Measurements from ENCODE around the gene ITFG2.
"Not testable (repeated sequence)": the region's sequence is repeated elsewhere in the genome, so short reads cannot be mapped to it uniquely, and the experiment has no call there.

The ITFG2 gene

GRCh38 chr12:2812290-2813213 lies at the start of gene ITFG2:
Gene ITFG2 (plus strand): TSS chr12:2812668. CDS start chr12:2812761, 93 bp downstream.
- DNase-seq (ENCODE audit: low spot score), result peak; percentile 99

- no peak for DNase-seq (ENCODE audit: low spot score)
Observed at GRCh38 chr12:2764398-2764797, 48.1 kb upstream of the ITFG2 start.

- DNase-seq (ENCODE audit: low spot score), result no peak
Observed at GRCh38 chr12:2765052-2765451, 47.4 kb upstream of the ITFG2 start.

GRCh38 chr12:2765608-2766007 lies 46.9 kb upstream of the ITFG2 start:
- no peak for DNase-seq (ENCODE audit: low spot score)

GRCh38 chr12:2768224-2768961 lies 44.1 kb upstream of the ITFG2 start:
- DNase-seq (ENCODE audit: low spot score), result no peak

GRCh38 chr12:2769866-2770533 lies 42.5 kb upstream of the ITFG2 start:
- no peak for DNase-seq (ENCODE audit: low spot score)

- DNase-seq (ENCODE audit: low spot score), result not testable (repeated sequence)
Observed at GRCh38 chr12:2770544-2770943, 41.9 kb upstream of the ITFG2 start.

- no peak for DNase-seq (ENCODE audit: low spot score)
Observed at GRCh38 chr12:2772370-2772769, 40.1 kb upstream of the ITFG2 start.

GRCh38 chr12:2773199-2773875 lies 39.1 kb upstream of the ITFG2 start:
- no peak for DNase-seq (ENCODE audit: low spot score)

- DNase-seq (ENCODE audit: low spot score), result no peak
Observed at GRCh38 chr12:2775431-2775830, 37.0 kb upstream of the ITFG2 start.

GRCh38 chr12:2776129-2776806 lies 36.2 kb upstream of the ITFG2 start:
- no peak for DNase-seq (ENCODE audit: low spot score)

- no peak for DNase-seq (ENCODE audit: low spot score)
Observed at GRCh38 chr12:2779281-2779680, 33.2 kb upstream of the ITFG2 start.

GRCh38 chr12:2783936-2784600 lies 28.4 kb upstream of the ITFG2 start:
- peak; percentile 68 for DNase-seq (ENCODE audit: low spot score)

GRCh38 chr12:2785017-2785416 lies 27.5 kb upstream of the ITFG2 start:
- no peak for DNase-seq (ENCODE audit: low spot score)

GRCh38 chr12:2791089-2791488 lies 21.4 kb upstream of the ITFG2 start:
- no peak for DNase-seq (ENCODE audit: low spot score)

GRCh38 chr12:2792671-2793500 lies 19.6 kb upstream of the ITFG2 start:
- no peak for DNase-seq (ENCODE audit: low spot score)

GRCh38 chr12:2793561-2793960 lies 18.9 kb upstream of the ITFG2 start:
- no peak for DNase-seq (ENCODE audit: low spot score)

- DNase-seq (ENCODE audit: low spot score), result peak; percentile 73
Observed at GRCh38 chr12:2794191-2794735, 18.2 kb upstream of the ITFG2 start.

GRCh38 chr12:2794736-2795289 lies 17.7 kb upstream of the ITFG2 start, which contains the start of gene FKBP4:
Gene FKBP4 (plus strand): TSS chr12:2794970. CDS start chr12:2795140, 170 bp downstream.
- DNase-seq (ENCODE audit: low spot score), result peak; percentile 95

All from putamen (tissue), 1 donor.